IPS-15b (cell line): ENCODE measurements around the gene PLPP1.

Experiments used
- H3K27me3 ChIP-seq: one replicate; pipeline ENCODE4 v1.6.1; 2013; ENCODE audit warnings: low read length; ENCODE audit not compliant: control insufficient read depth, insufficient read depth
- H3K36me3 ChIP-seq: one replicate; pipeline ENCODE4 v1.6.1; 2013; ENCODE audit warnings: low read length; ENCODE audit not compliant: control insufficient read depth, insufficient read depth
- H3K4me1 ChIP-seq: one replicate; pipeline ENCODE4 v1.6.1; 2013; ENCODE audit warnings: mild to moderate bottlenecking, low read length; ENCODE audit not compliant: control insufficient read depth, insufficient read depth
- H3K4me3 ChIP-seq: one replicate; pipeline ENCODE4 v1.5.1; 2013; ENCODE audit warnings: low read depth, low read length
- H3K9ac ChIP-seq: one replicate; pipeline ENCODE4 v1.6.1; 2013; ENCODE audit warnings: low read depth, mild to moderate bottlenecking, low read length
- H3K9me3 ChIP-seq: one replicate; pipeline ENCODE4 v1.6.1; 2013; ENCODE audit warnings: mild to moderate bottlenecking, low read length; ENCODE audit not compliant: control insufficient read depth, insufficient read depth

The PLPP1 gene

DNA sequence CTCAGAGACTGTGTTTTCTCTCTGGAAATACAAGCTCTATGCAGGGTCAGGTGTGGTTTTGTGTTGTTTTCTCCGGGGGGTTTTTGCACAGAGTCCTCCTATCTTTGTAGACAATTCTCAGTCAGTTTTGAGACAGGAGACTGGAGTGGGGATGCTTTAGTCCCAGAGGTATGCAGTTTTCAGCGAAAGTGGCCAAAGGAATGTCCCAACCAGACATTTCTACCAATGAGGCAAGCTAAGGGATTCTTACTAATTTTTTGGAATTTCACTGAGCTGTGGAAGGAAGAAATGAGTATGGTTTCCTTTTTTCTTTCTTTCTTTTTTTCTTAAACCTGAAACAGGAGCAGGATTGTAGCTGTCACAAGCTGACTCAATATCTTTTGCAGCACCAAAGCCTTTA, 35.3 kb upstream of the PLPP1 start:
- Histone ChIP-seq H3K9ac (no peak overlapping the region), H3K27me3 (no peaks in the 10 kb centered on the region), H3K4me1 (peaks cover 27% of the 10 kb centered on the region)

DNA sequence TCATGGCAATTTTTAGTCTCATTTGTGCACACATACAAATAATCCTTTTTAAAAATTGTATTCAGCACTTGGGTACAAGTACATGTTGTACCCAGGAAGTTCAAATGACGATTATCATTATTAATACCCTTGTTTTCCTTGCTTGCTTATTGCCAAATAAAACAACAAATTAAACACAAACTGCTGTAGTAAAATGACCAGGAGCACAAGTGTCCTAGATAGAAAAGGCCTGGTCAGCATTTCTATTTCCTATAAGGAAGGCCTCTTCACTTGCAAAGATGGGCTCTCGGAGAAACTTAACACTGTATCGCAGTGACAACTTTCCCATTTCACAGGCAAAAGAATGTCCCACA, 34.7 kb upstream of the PLPP1 start:
- H3K9ac ChIP-seq: no peak overlapping the region
- no peak overlapping the region for H3K4me3 ChIP-seq

More for the DNA sequence above, 35.3 kb upstream of the PLPP1 start:
- Histone ChIP-seq H3K36me3 (no peaks in the 10 kb centered on the region), H3K9me3 (no peaks in the 10 kb centered on the region), H3K4me3 (no peak overlapping the region)

DNA sequence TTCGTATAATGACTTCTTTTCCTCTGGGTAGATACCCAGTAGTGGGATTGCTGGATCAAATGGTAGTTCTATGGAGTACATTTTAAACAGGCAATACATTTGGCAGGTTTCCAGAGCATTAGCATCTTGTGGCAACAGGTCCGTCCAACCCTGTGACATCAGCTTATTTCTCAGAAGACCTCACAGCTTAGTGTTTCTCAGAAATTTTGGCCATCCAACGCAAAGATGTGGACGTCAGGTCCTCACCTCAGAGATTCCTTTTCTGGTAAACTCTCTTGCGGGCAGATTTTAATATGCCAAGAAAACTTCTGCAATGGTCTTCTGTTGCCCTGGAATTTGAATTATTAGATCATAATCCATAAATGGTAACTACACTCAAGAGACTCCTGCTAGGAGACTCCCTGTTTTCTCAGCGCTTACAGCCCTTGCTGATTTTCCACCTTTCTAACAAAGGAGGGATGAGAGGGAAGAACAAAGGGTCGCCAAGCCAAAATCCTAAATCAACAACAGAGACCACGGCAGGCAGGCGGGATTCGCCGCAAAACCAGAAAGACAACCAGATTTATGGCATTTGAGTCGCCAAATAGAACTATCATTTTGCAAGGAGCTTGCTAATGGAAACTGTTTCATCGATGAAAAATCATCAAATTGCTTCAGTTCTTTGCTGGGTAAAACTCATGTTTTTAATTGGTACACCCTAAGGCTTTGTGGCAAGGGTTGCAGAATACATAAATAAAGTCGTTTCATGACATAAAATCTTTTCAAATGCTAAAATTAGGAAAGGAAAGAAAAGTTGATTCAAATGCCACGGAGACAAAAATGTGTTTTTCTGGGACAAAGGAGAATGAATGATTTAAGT, 34.1 kb upstream of the PLPP1 start:
- Histone ChIP-seq H3K9me3 (no peaks in the 10 kb centered on the region), H3K9ac (no peak overlapping the region), H3K27me3 (no peaks in the 10 kb centered on the region), H3K4me3 (no peak overlapping the region), H3K36me3 (no peaks in the 10 kb centered on the region), H3K4me1 (peaks cover 27% of the 10 kb centered on the region)

More for the DNA sequence above, 34.7 kb upstream of the PLPP1 start:
- Histone ChIP-seq H3K9me3 (no peaks in the 10 kb centered on the region), H3K27me3 (no peaks in the 10 kb centered on the region), H3K4me1 (peaks cover 27% of the 10 kb centered on the region), H3K36me3 (no peaks in the 10 kb centered on the region)

DNA sequence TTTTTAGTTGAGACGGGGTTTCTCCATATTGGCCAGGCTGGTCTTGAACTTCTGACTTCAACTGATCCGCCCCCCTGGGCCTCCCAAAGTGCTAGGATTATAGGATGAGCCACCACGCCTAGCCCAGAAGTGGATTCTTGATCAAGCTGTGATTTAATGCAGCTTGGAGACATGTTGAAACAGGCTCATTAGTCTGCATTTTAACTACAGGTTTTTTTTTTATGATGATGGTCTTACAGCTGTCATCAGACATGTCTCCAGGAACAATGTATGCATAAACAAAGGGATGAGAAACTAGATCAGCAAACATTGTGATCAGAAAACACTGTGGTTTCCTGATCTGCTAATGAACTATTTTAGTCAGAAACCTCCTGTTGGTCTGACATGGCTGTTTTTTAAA, 30.0 kb upstream of the PLPP1 start:
- H3K4me1 ChIP-seq: peaks cover 11% of the 10 kb centered on the region
- no peaks in the 10 kb centered on the region for H3K9me3 ChIP-seq
- H3K9ac ChIP-seq: no peak overlapping the region
- no peak overlapping the region for H3K4me3 ChIP-seq
- H3K27me3 ChIP-seq: no peaks in the 10 kb centered on the region
- no peaks in the 10 kb centered on the region for H3K36me3 ChIP-seq

DNA sequence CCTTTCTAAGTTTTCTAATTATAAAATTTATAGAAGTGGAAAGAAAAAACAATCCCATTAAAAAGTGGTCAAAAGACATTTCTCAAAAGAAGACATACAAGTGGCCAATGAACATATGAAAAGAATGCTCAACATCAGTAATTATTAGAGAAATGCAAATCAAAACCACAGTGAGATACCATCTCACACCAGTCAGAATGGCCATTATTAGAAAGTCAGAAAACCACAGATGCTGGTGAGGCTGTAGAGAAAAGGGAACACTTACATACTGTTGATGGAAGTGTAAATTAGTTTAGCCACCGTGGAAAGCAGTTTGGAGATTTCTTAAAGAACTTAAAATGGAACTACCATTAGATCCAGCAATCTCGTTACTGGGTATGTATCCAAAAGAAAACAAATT, 23.7 kb upstream of the PLPP1 start:
- H3K36me3 ChIP-seq: no peaks in the 10 kb centered on the region
- no peaks in the 10 kb centered on the region for H3K9me3 ChIP-seq
- peaks cover 11% of the 10 kb centered on the region for H3K4me1 ChIP-seq
- H3K27me3 ChIP-seq: no peaks in the 10 kb centered on the region
- H3K4me3 ChIP-seq: no peak overlapping the region
- no peak overlapping the region for H3K9ac ChIP-seq

DNA sequence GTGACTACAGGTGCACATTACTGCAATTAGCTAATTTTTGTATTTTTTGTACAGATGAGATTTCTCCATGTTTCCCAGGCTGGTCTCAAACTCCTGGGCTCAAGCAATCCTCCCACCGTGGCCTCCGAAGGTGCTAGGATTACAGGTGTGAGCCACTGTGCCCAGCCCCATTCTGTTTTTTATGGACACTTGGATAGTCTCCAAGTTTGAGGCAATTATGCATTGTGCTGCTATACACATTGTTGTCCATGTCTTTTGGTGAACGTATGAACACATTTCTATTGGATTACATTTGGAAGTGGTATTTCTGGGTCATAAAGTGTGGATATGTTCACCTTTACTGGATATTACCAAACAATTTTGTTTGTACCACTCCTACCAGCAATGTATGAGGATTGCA, 22.4 kb upstream of the PLPP1 start:
- Histone ChIP-seq H3K27me3 (no peaks in the 10 kb centered on the region), H3K4me3 (no peak overlapping the region), H3K36me3 (no peaks in the 10 kb centered on the region), H3K9me3 (no peaks in the 10 kb centered on the region), H3K4me1 (peaks cover 11% of the 10 kb centered on the region), H3K9ac (no peak overlapping the region)

DNA sequence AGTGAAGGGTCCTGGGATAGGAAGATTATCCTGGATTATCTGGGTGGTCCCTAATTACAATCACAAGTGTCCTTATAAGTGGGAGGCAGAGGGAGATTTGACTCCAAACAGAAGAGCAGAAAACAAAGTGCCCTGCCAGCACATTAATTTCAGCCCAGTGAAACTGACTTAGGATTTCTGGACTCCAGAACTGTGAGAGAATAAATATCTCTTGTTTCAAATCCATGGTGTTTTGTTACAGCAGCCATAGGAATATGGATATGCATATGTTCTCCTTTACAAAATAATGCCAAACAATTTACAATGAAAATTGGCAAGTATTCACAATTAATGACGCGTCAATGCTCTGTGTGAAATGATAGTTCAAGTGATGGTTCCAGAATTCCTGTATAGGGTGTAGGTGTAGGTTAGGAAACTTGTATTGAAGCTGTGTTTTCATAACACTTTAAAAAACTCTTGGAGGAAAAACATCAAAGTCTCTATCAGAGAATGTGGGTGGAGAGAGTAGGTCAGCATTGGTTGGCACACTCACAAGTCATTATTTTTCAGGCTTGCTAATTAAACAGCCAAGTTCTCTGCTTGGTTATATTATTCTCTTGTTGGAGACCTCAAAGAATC, 19.9 kb upstream of the PLPP1 start:
- Histone ChIP-seq H3K9me3 (no peaks in the 10 kb centered on the region), H3K9ac (no peak overlapping the region), H3K27me3 (no peaks in the 10 kb centered on the region), H3K4me3 (no peak overlapping the region), H3K36me3 (no peaks in the 10 kb centered on the region), H3K4me1 (peaks cover 11% of the 10 kb centered on the region)

DNA sequence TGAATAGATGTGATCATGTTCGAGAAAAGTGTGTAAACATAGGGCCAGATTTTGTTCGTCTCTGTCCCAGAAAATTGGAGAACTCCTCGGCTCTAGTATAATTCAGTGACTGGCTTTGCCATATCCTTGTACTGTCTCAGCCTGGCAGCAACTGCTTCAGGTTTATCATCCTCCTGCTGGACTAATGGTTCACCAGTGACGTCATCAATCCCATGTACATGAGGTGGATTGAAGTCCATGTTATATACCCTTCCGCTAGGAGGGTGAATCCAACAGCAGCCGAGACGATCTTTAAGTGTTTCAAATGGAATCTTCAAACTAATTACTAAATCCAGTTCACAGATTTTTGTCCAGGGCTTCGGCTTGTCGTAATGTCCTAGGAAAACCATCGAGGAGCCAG, 17.1 kb upstream of the PLPP1 start:
- Histone ChIP-seq H3K27me3 (no peaks in the 10 kb centered on the region), H3K9me3 (no peaks in the 10 kb centered on the region), H3K4me1 (peaks cover 11% of the 10 kb centered on the region), H3K9ac (no peak overlapping the region), H3K4me3 (no peak overlapping the region), H3K36me3 (no peaks in the 10 kb centered on the region)

DNA sequence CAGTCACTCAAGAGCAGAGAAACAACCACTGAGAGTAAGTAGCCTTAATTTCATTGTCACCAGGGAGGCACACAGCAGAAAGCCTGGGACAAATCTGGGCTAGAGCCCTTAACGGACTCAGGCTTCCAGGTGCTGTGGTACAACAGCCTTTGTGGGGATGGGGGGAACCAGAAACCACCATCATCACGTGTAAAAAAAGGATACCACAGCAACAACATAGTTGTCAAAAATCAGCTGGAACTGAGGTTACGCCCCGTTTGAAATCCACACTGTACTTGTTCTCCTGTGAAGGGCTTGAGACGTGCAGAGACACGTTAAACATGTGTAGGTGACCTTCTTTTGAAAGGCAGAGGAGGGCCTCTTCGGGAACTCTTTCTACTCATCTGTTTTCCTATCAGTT, 16.6 kb upstream of the PLPP1 start:
- Histone ChIP-seq H3K9ac (no peak overlapping the region), H3K4me1 (peaks cover 11% of the 10 kb centered on the region), H3K9me3 (no peaks in the 10 kb centered on the region), H3K27me3 (no peaks in the 10 kb centered on the region), H3K36me3 (no peaks in the 10 kb centered on the region), H3K4me3 (no peak overlapping the region)

DNA sequence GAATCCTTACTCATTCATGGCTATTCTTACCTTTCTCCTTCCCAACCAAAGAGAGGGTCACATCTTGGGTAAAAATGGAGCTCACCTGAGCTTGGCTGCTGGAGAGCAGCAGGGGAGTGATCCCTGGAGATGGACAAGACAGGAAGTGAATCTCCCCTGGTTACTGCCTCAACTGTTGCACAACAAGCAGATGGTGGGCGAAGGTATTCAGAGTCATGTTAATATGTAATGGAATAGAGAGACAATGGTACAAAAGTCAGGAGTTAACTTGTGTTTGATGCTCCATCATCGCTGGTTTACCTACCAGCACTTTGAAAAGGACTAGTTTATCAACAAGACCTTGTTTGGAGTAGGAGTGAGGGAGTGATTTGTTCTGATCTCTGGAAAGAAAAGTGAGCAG, 13.0 kb upstream of the PLPP1 start:
- no peaks in the 10 kb centered on the region for H3K4me1 ChIP-seq
- H3K9ac ChIP-seq: no peak overlapping the region
- H3K9me3 ChIP-seq: no peaks in the 10 kb centered on the region
- H3K27me3 ChIP-seq: no peaks in the 10 kb centered on the region
- no peak overlapping the region for H3K4me3 ChIP-seq
- no peaks in the 10 kb centered on the region for H3K36me3 ChIP-seq

DNA sequence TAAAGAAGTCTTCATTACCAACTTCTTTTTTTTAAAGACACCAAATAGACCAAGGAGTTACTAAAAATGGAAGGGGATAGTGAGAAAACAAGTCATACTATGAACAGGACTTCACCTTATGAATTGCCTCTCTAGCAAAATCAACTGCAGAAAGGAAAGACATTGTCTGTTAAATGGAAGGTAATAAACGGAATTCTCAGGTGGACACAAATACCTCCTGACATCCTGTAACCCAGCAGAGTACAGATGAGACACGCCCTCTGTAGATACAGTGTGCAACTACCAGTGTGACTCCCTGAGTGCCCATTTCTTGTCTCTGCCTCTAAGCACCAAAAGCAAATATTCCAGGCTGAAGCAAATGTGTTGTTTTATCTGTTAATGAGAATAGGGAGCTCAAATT, 12.2 kb upstream of the PLPP1 start:
- Histone ChIP-seq H3K9ac (no peak overlapping the region), H3K9me3 (no peaks in the 10 kb centered on the region), H3K36me3 (no peaks in the 10 kb centered on the region), H3K4me1 (no peaks in the 10 kb centered on the region), H3K4me3 (no peak overlapping the region), H3K27me3 (no peaks in the 10 kb centered on the region)

DNA sequence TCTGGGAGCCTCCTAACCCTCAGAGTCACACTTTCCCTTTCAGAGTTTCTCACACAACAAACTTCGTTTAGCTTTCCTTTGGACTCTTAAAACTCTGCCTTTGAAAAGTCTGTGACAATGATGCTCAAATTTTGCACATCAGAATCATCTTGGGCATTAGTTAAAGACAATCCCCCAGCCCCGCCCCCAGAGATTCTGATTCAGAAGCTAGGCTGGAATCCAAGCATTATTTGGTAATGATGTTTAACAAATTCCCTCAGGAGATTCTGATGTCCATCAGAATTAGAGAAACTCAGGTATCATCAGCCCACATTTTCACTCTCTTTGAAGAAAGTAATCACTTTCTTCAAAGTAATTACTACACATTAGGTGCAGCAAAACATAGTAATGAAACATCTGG, 9.6 kb upstream of the PLPP1 start:
- Histone ChIP-seq H3K4me1 (peaks cover 5% of the 10 kb centered on the region), H3K9me3 (no peaks in the 10 kb centered on the region), H3K4me3 (no peak overlapping the region), H3K36me3 (no peaks in the 10 kb centered on the region), H3K9ac (no peak overlapping the region), H3K27me3 (no peaks in the 10 kb centered on the region)
